ENCODE data around the gene DLL1. TPM values are rescaled to one million over a fixed set of nuclear protein-coding genes. Genes with fewer than 3 reads are reported as not detected.

Gene DLL1
- total and polyA plus RNA-seq, 9 of the 15 experiments (the other 6 are each of a cell fraction or from before 2014, with no cell fraction given) = not detected

DNA sequence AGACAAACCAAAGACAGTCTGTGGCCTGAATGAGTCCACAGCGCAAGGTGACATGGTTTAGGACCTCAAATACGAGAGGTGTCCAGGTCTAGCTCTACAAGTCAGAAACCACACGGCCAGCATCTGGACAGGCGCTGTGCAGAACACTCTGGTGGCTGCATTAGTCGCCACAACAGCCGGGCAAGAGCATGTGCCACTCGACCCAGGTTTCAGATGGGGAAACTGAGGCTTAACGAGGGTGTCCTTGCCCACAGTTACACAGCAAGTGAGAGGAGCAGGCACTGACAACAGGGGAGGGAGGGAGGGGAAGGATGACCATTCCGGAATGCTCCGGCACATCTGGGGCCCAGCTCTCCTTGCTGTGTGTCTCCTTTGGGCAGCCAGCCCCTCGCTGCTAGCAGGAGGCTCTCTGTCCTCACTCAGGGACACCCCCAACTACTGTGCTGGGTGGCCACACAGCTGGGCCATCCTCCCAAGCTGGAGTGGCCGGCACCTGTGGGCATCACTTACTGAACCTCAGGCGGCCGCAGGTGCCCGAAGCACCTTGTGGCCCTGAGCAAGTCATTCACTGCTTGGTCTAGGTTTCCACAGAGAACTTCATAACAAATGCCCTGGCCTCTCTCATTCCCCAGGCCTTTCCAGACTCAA is 6.6 kb downstream of the DLL1 start:
- H3K4me3 ChIP-seq = no peak overlapping the region

More for the DNA sequence above, 6.6 kb downstream of the DLL1 start:
- FAIRE-seq (no peak), DNase-seq (ENCODE audit: extremely low read depth in 1 of 4, low spot score in 3 of 4) (no peak), ATAC-seq (no peak)
- Histone ChIP-seq H2AFZ (ENCODE audit: low read depth, low read length) (no peak overlapping the region), H3K27ac (ENCODE audit: extremely low read depth, low read depth, low read length) (no peak overlapping the region), H3K9me1 (ENCODE audit: control insufficient read depth, insufficient read depth, low read length) (no peaks in the 10 kb centered on the region), H3K9ac (ENCODE audit: insufficient read depth in 1 of 2, low read depth in 2 of 2, low read length in 2 of 2) (no peak overlapping the region), H3K9me3 (replicated peaks; ENCODE audit: control insufficient read depth, insufficient read depth, low read depth, low read length) (no peaks in the 10 kb centered on the region), H3K27me3 (ENCODE audit: control insufficient read depth in 2 of 2, insufficient read depth in 2 of 2, low read length in 2 of 2) (peaks cover 70 to 96% of the 10 kb centered on the region in 2 experiments), H4K20me1 (replicated peaks; ENCODE audit: control insufficient read depth, insufficient read depth, low read length) (peaks cover 22% of the 10 kb centered on the region), H3K79me2 (ENCODE audit: control insufficient read depth, insufficient read depth, low read length) (no peaks in the 10 kb centered on the region), H3K36me3 (ENCODE audit: control insufficient read depth, insufficient read depth, low read length) (no peaks in the 10 kb centered on the region), H3K4me1 (replicated peaks in 1 of 2; ENCODE audit: control insufficient read depth in 2 of 2, insufficient read depth in 2 of 2, low read length in 2 of 2) (peaks cover 0 to 40% of the 10 kb centered on the region in 2 experiments; a peak in 3 of 5 replicates), H3K4me2 (ENCODE audit: insufficient read depth, low read length) (no peak overlapping the region)
- intact Hi-C loops (cut with micrococcal nuclease) (no loop called here), in situ Hi-C loops (cut with MboI) (no loop called here)
- WGBS (ENCODE audit: insufficient coverage, low coverage, missing lambda C conversion rate) = 5% methylated on average over 12 of the region's 15 CpGs
- ChIA-PET CTCF (ENCODE audit: low intra/inter-chr PET ratio) (no interaction called here), POLR2A (no interaction called here)
- no TSS peak for BruUV-seq (replicated peaks)
- no peak for TF ChIP-seq ZNF695 (CRISPR knock-in tag; IDR thresholded peaks at IDR 0.05)
- no peak for TF ChIP-seq RB1 (IDR thresholded peaks at IDR 0.05; ENCODE audit: low read depth)
- TF ChIP-seq CSDE1 (IDR thresholded peaks at IDR 0.05) = no peak
- no peak for TF ChIP-seq GATA2 (CRISPR knock-in tag; IDR thresholded peaks at IDR 0.05)
- TF ChIP-seq CBFA2T3 (IDR thresholded peaks at IDR 0.05) = no peak
- TF ChIP-seq CREB3 (tag; conservative IDR thresholded peaks at IDR 0.05; ENCODE audit: low read depth) = no peak
- no peak for TF ChIP-seq CTBP1 (IDR thresholded peaks at IDR 0.05; ENCODE audit: borderline replicate concordance)
- no peak for TF ChIP-seq GTF2E2 (tag; IDR thresholded peaks at IDR 0.05)
- TF ChIP-seq RCOR1 (IDR thresholded peaks at IDR 0.05; ENCODE audit: borderline replicate concordance in 1 of 2, low read depth in 2 of 2, low read length in 2 of 2) = no peak
- TF ChIP-seq ZNF740 (CRISPR knock-in tag; IDR thresholded peaks at IDR 0.05) = no peak
- no peak for TF ChIP-seq ZNF740 (tag; IDR thresholded peaks at IDR 0.05)
- TF ChIP-seq HDAC8 (tag; IDR thresholded peaks at IDR 0.05) = no peak
- no peak for TF ChIP-seq GATAD2B (IDR thresholded peaks at IDR 0.05; ENCODE audit: borderline replicate concordance)
- TF ChIP-seq ZNF444 (CRISPR knock-in tag; IDR thresholded peaks at IDR 0.05) = no peak
- TF ChIP-seq KLF16 (IDR thresholded peaks at IDR 0.05) = no peak
- no peak for TF ChIP-seq NR2C1 (IDR thresholded peaks at IDR 0.05)
- TF ChIP-seq NR2C1 (tag; IDR thresholded peaks at IDR 0.05) = no peak
- TF ChIP-seq MAFF (IDR thresholded peaks at IDR 0.05; ENCODE audit: low read length) = no peak
- TF ChIP-seq, protein P1, sequence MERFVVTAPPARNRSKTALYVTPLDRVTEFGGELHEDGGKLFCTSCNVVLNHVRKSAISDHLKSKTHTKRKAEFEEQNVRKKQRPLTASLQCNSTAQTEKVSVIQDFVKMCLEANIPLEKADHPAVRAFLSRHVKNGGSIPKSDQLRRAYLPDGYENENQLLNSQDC (CRISPR knock-in tag; IDR thresholded peaks at IDR 0.05) = no peak
- no peak for TF ChIP-seq ZNF282 (CRISPR knock-in tag; IDR thresholded peaks at IDR 0.05)
- no peak for TF ChIP-seq ZNF140 (CRISPR knock-in tag; IDR thresholded peaks at IDR 0.05)
